IMR-90 (cell line): ENCODE results near the gene MAGI2. TPM values are rescaled to one million over a fixed set of nuclear protein-coding genes. Genes with fewer than 3 reads are reported as not detected.

Source experiments
- ATAC-seq: fragments of 200-7000 bp; cut with Tn5 transposase; 2 replicates; pipeline ENCODE4 v1.9.1; 2020; ENCODE audit warnings: low read depth, mild to moderate bottlenecking, moderate library complexity
- BruUV-seq: library from RNA; stranded (reverse); fragments of 400-500 nt; replicated peaks from 2 replicates; lab custom pipeline; 2021; lab: Mats Ljungman, UMichigan
- CTCF ChIA-PET: fragments of 300-600 bp; formaldehyde crosslinking; extraction: SDS; loops from one replicate; lab custom pipeline; 2021; ENCODE audit warnings: antibody characterized with exemption; lab: Yijun Ruan, JAX
- POLR2A ChIA-PET: fragments of 300-600 bp; sonication (Branson Sonifier 250); formaldehyde crosslinking; loops from one replicate; lab custom pipeline; 2022; ENCODE audit warnings: antibody characterized with exemption; ENCODE audit not compliant: unreplicated experiment; lab: Charles Lee
- DNase-seq: peaks from one replicate; pipeline ENCODE4 v3.0.0; 2013
- H2AFZ ChIP-seq: replicated peaks from 2 replicates; pipeline ENCODE3; 2013; ENCODE audit warnings: low read length, mild to moderate bottlenecking; ENCODE audit not compliant: poor library complexity
- H2AK5ac ChIP-seq: 2 replicates; pipeline ENCODE4 v1.6.1; 2013; ENCODE audit warnings: low read depth, low read length, inconsistent platforms
- H2AK9ac ChIP-seq: replicated peaks from 2 replicates; pipeline ENCODE3; 2013; ENCODE audit warnings: mild to moderate bottlenecking, low read depth, low read length, moderate library complexity; ENCODE audit not compliant: poor library complexity
- H2BK120ac ChIP-seq: 2 replicates; pipeline ENCODE4 v1.6.1; 2013; ENCODE audit warnings: low read depth, low read length, inconsistent platforms
- H2BK15ac ChIP-seq: 3 replicates; pipeline ENCODE4 v1.6.1; 2013; ENCODE audit warnings: low read depth, low read length, inconsistent platforms
- H2BK20ac ChIP-seq: 2 replicates; pipeline ENCODE4 v1.6.1; 2013; ENCODE audit warnings: low read depth, mild to moderate bottlenecking, inconsistent platforms, low read length, moderate library complexity
- H2BK5ac ChIP-seq: 2 replicates; pipeline ENCODE4 v1.6.1; 2013; ENCODE audit warnings: mild to moderate bottlenecking, low read depth, low read length, inconsistent platforms; ENCODE audit not compliant: poor library complexity, severe bottlenecking
- H3K14ac ChIP-seq: replicated peaks from 2 replicates; pipeline ENCODE4 v1.6.1; 2013; ENCODE audit warnings: low read depth, low read length, inconsistent platforms
- H3K18ac ChIP-seq: 2 replicates; pipeline ENCODE4 v1.6.1; 2013; ENCODE audit warnings: low read depth, low read length, control low read depth
- H3K23ac ChIP-seq: 2 replicates; pipeline ENCODE4 v1.6.1; 2013; ENCODE audit warnings: low read depth, low read length, inconsistent platforms
- H3K27ac ChIP-seq: 2 replicates; pipeline ENCODE4 v1.5.1; 2013; ENCODE audit warnings: mild to moderate bottlenecking, control low read depth, low read length; ENCODE audit not compliant: insufficient read depth
- H3K27me3 ChIP-seq: 2 replicates; pipeline ENCODE4 v1.6.1; 2013; ENCODE audit warnings: low read length; ENCODE audit not compliant: control insufficient read depth, insufficient read depth
- H3K36me3 ChIP-seq: 2 replicates; pipeline ENCODE4 v1.6.1; 2013; ENCODE audit warnings: low read length, mixed read lengths; ENCODE audit not compliant: control insufficient read depth, insufficient read depth
- H3K4ac ChIP-seq: 2 replicates; pipeline ENCODE4 v1.6.1; 2013; ENCODE audit warnings: low read depth, low read length, inconsistent platforms
- H3K4me1 ChIP-seq: 2 replicates; pipeline ENCODE4 v1.6.1; 2013; ENCODE audit warnings: low read length, mixed read lengths; ENCODE audit not compliant: control insufficient read depth, insufficient read depth
- H3K4me2 ChIP-seq: 2 replicates; pipeline ENCODE4 v1.6.1; 2013; ENCODE audit warnings: low read depth, mild to moderate bottlenecking, control low read depth, low read length, moderate library complexity
- H3K4me3 ChIP-seq: 2 replicates; pipeline ENCODE4 v1.5.1; 2013; ENCODE audit warnings: low read depth, mild to moderate bottlenecking, control low read depth, low read length, moderate library complexity; ENCODE audit not compliant: insufficient read depth
- H3K56ac ChIP-seq: 2 replicates; pipeline ENCODE4 v1.6.1; 2013; ENCODE audit warnings: low read length, inconsistent platforms; ENCODE audit not compliant: insufficient read depth; ENCODE audit errors: extremely low read depth
- H3K79me1 ChIP-seq, 2 experiments: 2 replicates each; pipeline ENCODE4 v1.6.1; 2013; ENCODE audit warnings: low read length in 2 of 2, inconsistent platforms in 1 of 2, low read depth in 1 of 2
- H3K9ac ChIP-seq: 2 replicates; pipeline ENCODE4 v1.6.1; 2013; ENCODE audit warnings: low read depth, low read length, control low read depth
- H3K9me1 ChIP-seq: 2 replicates; pipeline ENCODE4 v1.6.1; 2013; ENCODE audit warnings: low read length, inconsistent platforms; ENCODE audit not compliant: insufficient read depth
- H3K9me3 ChIP-seq: 2 replicates; pipeline ENCODE4 v1.6.1; 2013; ENCODE audit warnings: low read length; ENCODE audit not compliant: control insufficient read depth, insufficient read depth
- H4K20me1 ChIP-seq: 2 replicates; pipeline ENCODE4 v1.6.1; 2013; ENCODE audit warnings: low read length, inconsistent platforms; ENCODE audit not compliant: insufficient read depth
- H4K5ac ChIP-seq: 2 replicates; pipeline ENCODE4 v1.6.1; 2013; ENCODE audit warnings: mild to moderate bottlenecking, low read depth, low read length, control low read depth
- H4K8ac ChIP-seq, 2 experiments: 2 replicates each; pipeline ENCODE4 v1.6.1; 2013; ENCODE audit warnings: low read depth in 2 of 2, low read length in 2 of 2, control low read depth in 1 of 2, inconsistent platforms in 1 of 2
- H4K91ac ChIP-seq: 2 replicates; pipeline ENCODE4 v1.6.1; 2013; ENCODE audit warnings: low read depth, low read length, inconsistent platforms; ENCODE audit not compliant: insufficient read depth
- CEBPB ChIP-seq: IDR thresholded peaks from 2 replicates; pipeline ENCODE4 v1.6.1; 2012; ENCODE audit warnings: low read depth, low read length, improper control_type of control experiment
- CHD1 ChIP-seq: IDR thresholded peaks from 2 replicates; pipeline ENCODE4 v1.6.1; 2012; ENCODE audit warnings: low read depth, low read length, improper control_type of control experiment
- ELK1 ChIP-seq: fragments of 150-350 bp; IDR thresholded peaks from 2 replicates; pipeline ENCODE4 v1.6.1; 2016; ENCODE audit warnings: low read depth, mild to moderate bottlenecking, low read length, moderate library complexity, borderline replicate concordance
- MAFK ChIP-seq: IDR thresholded peaks from 2 replicates; pipeline ENCODE4 v1.6.1; 2012; ENCODE audit warnings: low read depth, low read length, improper control_type of control experiment
- MAZ ChIP-seq: IDR thresholded peaks from 2 replicates; pipeline ENCODE4 v1.6.1; 2012; ENCODE audit warnings: low read depth, mild to moderate bottlenecking, low read length, improper control_type of control experiment, moderate library complexity, borderline replicate concordance
- MXI1 ChIP-seq: IDR thresholded peaks from 2 replicates; pipeline ENCODE4 v1.6.1; 2012; ENCODE audit warnings: low read depth, mild to moderate bottlenecking, low read length, moderate library complexity, borderline replicate concordance
- NFE2L2 ChIP-seq: fragments of 150-350 bp; IDR thresholded peaks from 2 replicates; pipeline ENCODE4 v1.6.1; 2016; ENCODE audit warnings: low read depth, mild to moderate bottlenecking, low read length
- POLR2A ChIP-seq: IDR thresholded peaks from 2 replicates; pipeline ENCODE4 v1.6.1; 2012; ENCODE audit warnings: mild to moderate bottlenecking, low read depth, low read length
- RAD21 ChIP-seq: IDR thresholded peaks from 2 replicates; pipeline ENCODE4 v1.6.1; 2012; ENCODE audit warnings: low read length, improper control_type of control experiment
- RCOR1 ChIP-seq: IDR thresholded peaks from 2 replicates; pipeline ENCODE4 v1.6.1; 2012; ENCODE audit warnings: mild to moderate bottlenecking, low read length, improper control_type of control experiment; ENCODE audit not compliant: insufficient replicate concordance
- RFX5 ChIP-seq: IDR thresholded peaks from 2 replicates; pipeline ENCODE4 v1.8.0; 2012; ENCODE audit warnings: low read depth, mild to moderate bottlenecking, low read length, moderate library complexity
- SMC3 ChIP-seq: fragments of 150-350 bp; IDR thresholded peaks from 2 replicates; pipeline ENCODE4 v1.6.1; 2016; ENCODE audit warnings: low read depth, mild to moderate bottlenecking, antibody characterized with exemption, low read length, moderate library complexity
- USF2 ChIP-seq: fragments of 150-350 bp; IDR thresholded peaks from 2 replicates; pipeline ENCODE4 v1.6.1; 2017; ENCODE audit warnings: mild to moderate bottlenecking, antibody characterized with exemption, low read length, low read depth
- WGBS, 2 experiments: methylation state at CpG; one replicate each; pipeline versions ENCODE4 v1.1.5 to v1.1.7; 2013; ENCODE audit warnings: missing lambda C conversion rate in 2 of 2; ENCODE audit not compliant: insufficient read length in 1 of 2; ENCODE audit errors: extremely low coverage in 2 of 2; 5-methylcytosine and 5-hydroxymethylcytosine counted together
- dilution Hi-C: fragments of 300-500 bp; cut with HindIII; formaldehyde crosslinking; loops from one replicate; pipeline ENCODE4 v1.14.3; 2018; ENCODE audit warnings: low sequenced_read_pairs; ENCODE audit not compliant: unreplicated experiment
- in situ Hi-C: fragments of 300-500 bp; cut with MboI; formaldehyde crosslinking; loops from 3 replicates; pipeline ENCODE4 v1.14.3; 2019; ENCODE audit warnings: low sequenced_read_pairs, inconsistent platforms, mixed read lengths
- intact Hi-C: fragments of 100-400 bp; cut with micrococcal nuclease; formaldehyde crosslinking; loops from 2 replicates; pipeline ENCODE4 v1.10.0; 2022
- polyA plus RNA-seq, 3 experiments: library from polyadenylated mRNA; depleted of rRNA; stranded (reverse); fragments of >200 nt; gene quantifications; 2 replicates each; pipeline ENCODE4 v1.2.3, GENCODE V29; 2012; ENCODE audit warnings: low replicate concordance in 1 of 3
- total RNA-seq: library from RNA; depleted of rRNA; stranded (reverse); fragments of >200 nt; gene quantifications from 2 replicates; pipeline ENCODE4 v1.2.3, GENCODE V29; 2012

Gene MAGI2
- total and polyA plus RNA-seq, 2 of the 4 experiments (the other 2 are of a cell fraction), result 2.5 to 17.9 TPM

GRCh38 chr7:79132844-79133451 lies 320.5 kb downstream of the MAGI2 start:
- no peaks in the 10 kb centered on the region for H3K27me3 ChIP-seq
- no peak overlapping the region; the same call in 1 of the 2 replicates for H3K18ac ChIP-seq
- H2BK20ac ChIP-seq, result no peak overlapping the region
- no peaks in the 10 kb centered on the region for H3K36me3 ChIP-seq
- H3K14ac ChIP-seq, result no peak overlapping the region
- H4K91ac ChIP-seq, result no peak overlapping the region
- no peak overlapping the region for H4K5ac ChIP-seq
- no peak overlapping the region for H3K4ac ChIP-seq
- in situ Hi-C loops, result no loop called here
- peaks cover 6 to 12% of the 10 kb centered on the region in 2 experiments for H3K79me1 ChIP-seq
- ChIA-PET POLR2A (no interaction called here), CTCF (no interaction called here)
- WGBS, 2 experiments, result no CpG with 5 or more reads among the region's 4 CpGs
- no peak overlapping the region; a peak in 1 of 4 replicates for H4K8ac ChIP-seq
- no peak overlapping the region for H3K56ac ChIP-seq
- H4K20me1 ChIP-seq, result no peaks in the 10 kb centered on the region
- H2AFZ ChIP-seq, result no peak overlapping the region
- no peak overlapping the region for H2BK120ac ChIP-seq
- intact Hi-C loops, result no loop called here
- no peak for TF ChIP-seq MXI1
- no peak for TF ChIP-seq CEBPB
- no peak for TF ChIP-seq ELK1
- TF ChIP-seq NFE2L2, result no peak
- TF ChIP-seq RAD21, result no peak
- TF ChIP-seq POLR2A, result no peak
- no peak for TF ChIP-seq RCOR1
- no peak for TF ChIP-seq RFX5
- TF ChIP-seq USF2, result no peak
- no peak for TF ChIP-seq CHD1
- TF ChIP-seq MAZ, result no peak
- no peak for TF ChIP-seq SMC3
- TF ChIP-seq MAFK, result no peak
- no TSS peak for BruUV-seq
- H3K4me3 ChIP-seq, result no peak overlapping the region
- peak; percentile 52 for DNase-seq
- no peak overlapping the region; the same call in 2 of the 3 replicates for H2BK15ac ChIP-seq
- H3K27ac ChIP-seq, result no peak overlapping the region
- H3K9me1 ChIP-seq, result no peaks in the 10 kb centered on the region
- no peaks in the 10 kb centered on the region for H3K9me3 ChIP-seq
- H3K9ac ChIP-seq, result no peak overlapping the region
- 0 out of 2 replicates have a peak, but pooled peaks cover 1% of the 10 kb centered on the region for H3K4me1 ChIP-seq
- peak overlapping the region; percentile 63 for H2BK5ac ChIP-seq
- H3K23ac ChIP-seq, result no peak overlapping the region
- H2AK5ac ChIP-seq, result no peak overlapping the region
- H2AK9ac ChIP-seq, result no peak overlapping the region
- dilution Hi-C loops, result no loop called here
- peak; percentile 83 for ATAC-seq
- H3K4me2 ChIP-seq, result peak overlapping the region; percentile 22; the same call in 1 of the 2 replicates
